Calu3 (cell line): Measurements from ENCODE around the gene CLSTN3. TPM values are rescaled to one million over a fixed set of nuclear protein-coding genes. Genes with fewer than 3 reads are reported as not detected.

ENCODE experiments used
- BruUV-seq: library from RNA; stranded (reverse); fragments of 400-500 nt; replicated peaks from 2 replicates; lab custom pipeline; 2021; lab: Mats Ljungman, UMichigan
- CTCF ChIA-PET: fragments of 300-600 bp; sonication (Branson Sonifier 250); formaldehyde crosslinking; loops from one replicate; lab custom pipeline; 2022; ENCODE audit warnings: antibody characterized with exemption; lab: Charles Lee
- DNase-seq: peaks from one replicate; pipeline ENCODE4 v3.0.0; 2022
- H3K27ac Mint-ChIP-seq: one replicate; pipeline ENCODE4 v1.8.0; 2022; ENCODE audit warnings: mixed read lengths; ENCODE audit not compliant: unreplicated experiment
- H3K27me3 Mint-ChIP-seq: one replicate; pipeline ENCODE4 v1.8.0; 2022; ENCODE audit warnings: mixed read lengths; ENCODE audit not compliant: unreplicated experiment
- H3K36me3 Mint-ChIP-seq: one replicate; pipeline ENCODE4 v1.8.0; 2022; ENCODE audit warnings: mild to moderate bottlenecking, moderate library complexity, mixed read lengths; ENCODE audit not compliant: insufficient read depth, unreplicated experiment
- H3K4me1 Mint-ChIP-seq: one replicate; pipeline ENCODE4 v1.8.0; 2022; ENCODE audit warnings: mild to moderate bottlenecking, low read depth, mixed read lengths; ENCODE audit not compliant: unreplicated experiment
- H3K4me3 Mint-ChIP-seq: one replicate; pipeline ENCODE4 v1.8.0; 2022; ENCODE audit warnings: mild to moderate bottlenecking, low read depth, moderate library complexity, mixed read lengths; ENCODE audit not compliant: unreplicated experiment
- H3K9me3 Mint-ChIP-seq: one replicate; pipeline ENCODE4 v1.8.0; 2022; ENCODE audit warnings: low read depth, mixed read lengths; ENCODE audit not compliant: unreplicated experiment
- intact Hi-C: fragments of 100-400 bp; cut with micrococcal nuclease; formaldehyde crosslinking; loops from one replicate; pipeline ENCODE4 v1.10.0; 2022; ENCODE audit not compliant: unreplicated experiment
- total RNA-seq: library from RNA; stranded (reverse); gene quantifications from 2 replicates; pipeline ENCODE4 v1.2.3, GENCODE V29; 2022
- TF ChIP-seq, protein P1 (sequence below): fragments of 200-600 bp; IDR thresholded peaks from one replicate; pipeline ENCODE4 v1.8.0; 2022; ENCODE audit warnings: antibody characterized with exemption; ENCODE audit not compliant: unreplicated experiment

The CLSTN3 gene
- total RNA-seq, 1 experiment from 2014 or later = 37.5 TPM

GRCh38 chr12:7160183-7160582, 30.0 kb downstream of the CLSTN3 start:
- no peak for DNase-seq
- no peak overlapping the region for H3K4me3 Mint-ChIP-seq
- intact Hi-C loops = no loop called here
- H3K9me3 Mint-ChIP-seq = no peaks in the 10 kb centered on the region
- H3K36me3 Mint-ChIP-seq = peaks cover 11% of the 10 kb centered on the region
- H3K27me3 Mint-ChIP-seq = peaks cover 43% of the 10 kb centered on the region
- no peak overlapping the region for H3K27ac Mint-ChIP-seq
- TF ChIP-seq, protein P1, sequence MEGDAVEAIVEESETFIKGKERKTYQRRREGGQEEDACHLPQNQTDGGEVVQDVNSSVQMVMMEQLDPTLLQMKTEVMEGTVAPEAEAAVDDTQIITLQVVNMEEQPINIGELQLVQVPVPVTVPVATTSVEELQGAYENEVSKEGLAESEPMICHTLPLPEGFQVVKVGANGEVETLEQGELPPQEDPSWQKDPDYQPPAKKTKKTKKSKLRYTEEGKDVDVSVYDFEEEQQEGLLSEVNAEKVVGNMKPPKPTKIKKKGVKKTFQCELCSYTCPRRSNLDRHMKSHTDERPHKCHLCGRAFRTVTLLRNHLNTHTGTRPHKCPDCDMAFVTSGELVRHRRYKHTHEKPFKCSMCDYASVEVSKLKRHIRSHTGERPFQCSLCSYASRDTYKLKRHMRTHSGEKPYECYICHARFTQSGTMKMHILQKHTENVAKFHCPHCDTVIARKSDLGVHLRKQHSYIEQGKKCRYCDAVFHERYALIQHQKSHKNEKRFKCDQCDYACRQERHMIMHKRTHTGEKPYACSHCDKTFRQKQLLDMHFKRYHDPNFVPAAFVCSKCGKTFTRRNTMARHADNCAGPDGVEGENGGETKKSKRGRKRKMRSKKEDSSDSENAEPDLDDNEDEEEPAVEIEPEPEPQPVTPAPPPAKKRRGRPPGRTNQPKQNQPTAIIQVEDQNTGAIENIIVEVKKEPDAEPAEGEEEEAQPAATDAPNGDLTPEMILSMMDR = no peak
- CTCF ChIA-PET = no interaction called here
- peaks cover 9% of the 10 kb centered on the region for H3K4me1 Mint-ChIP-seq
- BruUV-seq = no TSS peak

DNA sequence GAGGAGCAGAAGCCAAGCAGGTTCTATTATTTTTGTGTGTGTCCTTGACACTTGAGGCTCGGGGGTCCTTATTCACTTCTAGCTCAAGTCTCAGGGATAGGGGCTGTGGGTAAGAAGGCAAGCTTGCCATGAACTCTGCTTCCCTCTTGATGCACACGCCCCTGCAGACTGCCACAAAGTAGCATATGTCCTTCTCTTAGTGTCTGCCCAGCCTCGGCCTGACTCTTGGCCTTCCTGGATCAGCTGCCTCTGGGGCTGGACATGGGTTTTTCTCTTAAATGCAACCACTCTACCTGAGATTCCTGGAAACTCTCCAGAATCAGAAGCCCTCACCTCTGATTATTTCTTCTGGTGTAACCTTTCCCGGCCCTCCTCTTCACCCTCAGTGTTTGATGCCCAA, 31.2 kb downstream of the CLSTN3 start:
- Mint-ChIP-seq H3K4me1 (peaks cover 9% of the 10 kb centered on the region), H3K36me3 (peaks cover 5% of the 10 kb centered on the region), H3K9me3 (peaks cover 3% of the 10 kb centered on the region), H3K27me3 (peaks cover 52% of the 10 kb centered on the region), H3K27ac (no peak overlapping the region), H3K4me3 (no peak overlapping the region)
- intact Hi-C loops = no loop called here
- no TSS peak for BruUV-seq
- DNase-seq = no peak
- CTCF ChIA-PET = no interaction called here
- TF ChIP-seq, protein P1 = no peak

- H3K9me3 Mint-ChIP-seq = peaks cover 6% of the 10 kb centered on the region
- BruUV-seq = no TSS peak
- TF ChIP-seq, protein P1 = no peak
- DNase-seq = no peak
- H3K27me3 Mint-ChIP-seq = peaks cover 52% of the 10 kb centered on the region
- H3K4me1 Mint-ChIP-seq = peaks cover 9% of the 10 kb centered on the region
- peaks cover 4% of the 10 kb centered on the region for H3K36me3 Mint-ChIP-seq
- intact Hi-C loops = no loop called here
- H3K4me3 Mint-ChIP-seq = no peak overlapping the region
- H3K27ac Mint-ChIP-seq = no peak overlapping the region
- CTCF ChIA-PET = no interaction called here
These were observed 31.6 kb downstream of the CLSTN3 start for GRCh38 chr12:7161811-7162210.

- H3K4me1 Mint-ChIP-seq = peaks cover 9% of the 10 kb centered on the region
- intact Hi-C loops = no loop called here
- DNase-seq = peak; percentile 75
- TF ChIP-seq, protein P1 = peak; percentile 51
- H3K4me3 Mint-ChIP-seq = peak overlapping the region; percentile 64
- H3K36me3 Mint-ChIP-seq = peaks cover 4% of the 10 kb centered on the region
- CTCF ChIA-PET = interaction anchor here (0.6 kb wide), 1 partner anchor 477 kb away, joined by 3 read pairs; no protein-coding TSS in a partner anchor
- peaks cover 52% of the 10 kb centered on the region for H3K27me3 Mint-ChIP-seq
- H3K9me3 Mint-ChIP-seq = peaks cover 10% of the 10 kb centered on the region
- BruUV-seq = no TSS peak
- H3K27ac Mint-ChIP-seq = no peak overlapping the region
These were observed 32.5 kb downstream of the CLSTN3 start for GRCh38 chr12:7162691-7163114.
